GM12891 (cell line): ENCODE data around the gene DHX36.

ENCODE experiments used
- POLR2A ChIP-seq: IDR thresholded peaks from 2 replicates; pipeline ENCODE4 v1.6.1; 2011; ENCODE audit warnings: low read depth, low read length, control low read depth
- POLR2AphosphoS5 ChIP-seq: IDR thresholded peaks from 2 replicates; pipeline ENCODE4 v1.6.1; 2011; ENCODE audit warnings: low read depth, low read length, control low read depth
- SPI1 ChIP-seq: IDR thresholded peaks from 2 replicates; pipeline ENCODE4 v1.6.1; 2011; ENCODE audit warnings: low read depth, low read length, control low read depth
- TAF1 ChIP-seq: IDR thresholded peaks from 2 replicates; pipeline ENCODE4 v1.6.1; 2011; ENCODE audit warnings: low read depth, low read length, control low read depth

DNA sequence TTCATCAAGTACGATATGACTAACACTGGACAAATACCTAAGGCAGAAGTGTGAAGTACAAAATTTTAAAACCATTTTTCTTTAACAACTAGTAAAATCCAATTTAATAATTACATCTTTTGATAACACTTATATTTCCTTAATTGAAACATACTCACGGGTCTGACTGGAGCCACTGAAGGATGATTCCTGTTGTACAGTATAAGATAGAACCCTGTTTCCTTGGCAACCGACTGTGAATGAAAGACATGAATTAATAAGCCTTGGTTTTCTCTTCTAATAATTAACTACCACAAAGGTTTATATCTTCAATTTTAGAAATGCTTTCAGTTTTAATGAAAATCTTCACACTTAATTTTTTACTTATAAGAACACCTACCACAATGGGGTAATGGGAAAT is 19.4 kb downstream of the DHX36 start:
- TF ChIP-seq TAF1 (no peak), POLR2A (no peak), POLR2AphosphoS5 (no peak), SPI1 (no peak)
